Right forelimb (tissue), 1 donor: ENCODE measurements around the gene PLXNB2.

Source experiments
- DNase-seq: peaks from one replicate; pipeline ENCODE4 v3.0.0-alpha.2; 2018

The PLXNB2 gene

GRCh38 chr22:50262460-50262911 is 45.0 kb downstream of the PLXNB2 start:
- DNase-seq = no peak

GRCh38 chr22:50261615-50262459 is 45.6 kb downstream of the PLXNB2 start, which contains the start of gene MAPK12:
TSS of gene MAPK12 (minus strand) at chr22:50261683. CDS start at chr22:50261509, 174 bp downstream.
- no peak for DNase-seq

- no peak for DNase-seq
These were observed 46.4 kb downstream of the PLXNB2 start for GRCh38 chr22:50260801-50261614.

GRCh38 chr22:50260434-50260800 is 47.0 kb downstream of the PLXNB2 start:
- no peak for DNase-seq

DNA sequence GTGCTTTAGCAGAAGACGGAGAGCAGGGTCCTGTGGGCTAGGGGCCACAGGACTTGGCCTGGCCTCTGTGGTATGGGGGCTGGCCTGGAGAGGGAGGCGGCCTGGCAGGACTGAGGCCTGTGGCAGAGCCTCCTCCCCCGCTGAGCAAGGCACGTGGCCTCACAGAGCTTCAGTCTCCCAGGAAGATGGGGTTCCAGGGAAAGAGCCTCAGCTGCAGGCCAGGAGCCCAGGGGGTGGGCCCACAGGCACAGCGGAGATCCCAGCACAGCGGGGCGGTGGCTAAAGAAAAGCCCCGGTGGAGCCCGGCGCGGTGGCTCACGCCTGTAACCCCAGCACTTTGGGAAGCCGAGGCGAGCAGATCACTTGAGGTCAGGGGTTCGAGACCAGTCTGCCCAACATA is 48.1 kb downstream of the PLXNB2 start:
- no peak for DNase-seq

- DNase-seq = no peak
These were observed 48.8 kb downstream of the PLXNB2 start for GRCh38 chr22:50258361-50259292.

GRCh38 chr22:50257451-50258360 is 49.7 kb downstream of the PLXNB2 start:
- no peak for DNase-seq

DNA sequence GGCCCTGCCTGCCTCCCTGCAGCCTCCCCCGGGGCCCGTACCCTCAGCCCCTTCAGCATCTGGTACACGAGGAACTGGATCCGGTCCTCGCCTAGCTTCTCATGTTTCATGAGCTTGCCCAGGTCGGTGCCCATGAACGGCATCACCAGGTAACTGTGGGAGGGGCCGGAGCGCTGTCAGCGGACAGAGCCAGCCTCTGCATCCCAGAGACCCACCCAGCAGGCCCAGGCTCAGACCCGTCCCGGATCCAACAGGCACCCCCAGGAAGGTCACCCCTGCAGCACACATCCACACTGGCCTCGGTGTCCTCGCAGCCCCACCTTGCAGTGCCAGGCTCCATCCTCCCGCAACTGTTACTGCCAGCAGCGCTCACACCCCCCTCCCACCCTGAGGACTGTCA is 50.4 kb downstream of the PLXNB2 start:
- no peak for DNase-seq

- no peak for DNase-seq
These were observed 51.1 kb downstream of the PLXNB2 start for GRCh38 chr22:50256258-50256862.

DNA sequence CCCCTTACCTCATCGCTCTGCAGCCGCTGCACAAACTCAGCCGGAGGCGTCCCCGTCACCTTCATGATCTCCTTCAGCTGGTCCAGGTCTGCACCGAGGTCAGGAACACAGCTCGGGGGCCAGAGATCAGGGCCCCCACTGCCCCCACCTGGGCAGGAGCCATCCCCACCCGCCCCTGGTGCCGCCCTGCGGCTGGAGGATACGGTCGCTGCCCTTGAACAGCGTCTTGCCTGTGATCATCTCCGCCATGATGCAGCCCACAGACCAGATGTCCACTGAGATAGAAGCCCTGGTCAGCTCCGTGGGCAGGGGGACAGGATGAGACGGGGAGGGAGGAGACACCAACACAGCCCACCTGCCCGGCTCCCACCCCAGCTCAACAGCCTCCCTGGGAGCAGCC is 51.8 kb downstream of the PLXNB2 start:
- no peak for DNase-seq

DNA sequence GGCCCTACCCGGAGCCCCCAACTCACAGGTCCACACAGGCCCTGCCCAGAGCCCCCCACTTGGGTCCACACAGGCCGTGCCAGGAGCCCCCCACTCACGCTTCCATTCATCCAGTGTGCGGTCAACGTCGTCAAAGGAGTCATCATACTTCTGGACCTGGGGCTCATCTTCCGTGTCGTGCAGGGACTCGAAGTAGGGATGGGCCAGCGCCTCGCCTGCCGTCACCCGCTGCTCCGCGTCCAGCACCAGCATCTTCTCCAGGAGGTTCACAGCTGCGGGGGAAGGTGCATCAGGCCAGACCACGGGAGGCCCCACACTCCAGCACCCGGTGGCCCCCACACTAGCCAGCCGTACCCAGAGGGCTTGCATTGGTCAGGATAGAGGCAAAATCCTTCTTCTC is 52.3 kb downstream of the PLXNB2 start:
- DNase-seq = no peak

DNA sequence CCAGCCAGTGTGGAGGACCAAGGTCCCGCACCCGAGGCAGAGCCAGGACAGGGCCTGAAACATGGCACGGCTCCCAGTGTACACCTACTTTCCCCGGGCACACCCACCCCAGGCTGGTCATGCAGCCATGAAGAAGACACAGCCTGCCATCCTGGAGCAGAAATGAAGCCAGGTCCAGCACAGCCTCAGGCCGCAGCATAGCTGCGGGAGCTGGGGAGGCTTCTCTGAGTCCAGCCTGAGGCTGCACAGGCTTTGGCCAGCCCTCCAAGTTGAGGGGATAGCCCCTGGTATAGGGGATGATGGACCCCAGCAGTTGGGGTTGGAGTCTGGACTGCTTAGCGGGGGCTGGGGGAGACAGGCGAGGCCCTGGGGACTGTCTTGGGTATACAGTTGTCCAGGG is 53.5 kb downstream of the PLXNB2 start:
- DNase-seq = no peak

- DNase-seq = no peak
These were observed 54.2 kb downstream of the PLXNB2 start for GRCh38 chr22:50253046-50253915.

DNA sequence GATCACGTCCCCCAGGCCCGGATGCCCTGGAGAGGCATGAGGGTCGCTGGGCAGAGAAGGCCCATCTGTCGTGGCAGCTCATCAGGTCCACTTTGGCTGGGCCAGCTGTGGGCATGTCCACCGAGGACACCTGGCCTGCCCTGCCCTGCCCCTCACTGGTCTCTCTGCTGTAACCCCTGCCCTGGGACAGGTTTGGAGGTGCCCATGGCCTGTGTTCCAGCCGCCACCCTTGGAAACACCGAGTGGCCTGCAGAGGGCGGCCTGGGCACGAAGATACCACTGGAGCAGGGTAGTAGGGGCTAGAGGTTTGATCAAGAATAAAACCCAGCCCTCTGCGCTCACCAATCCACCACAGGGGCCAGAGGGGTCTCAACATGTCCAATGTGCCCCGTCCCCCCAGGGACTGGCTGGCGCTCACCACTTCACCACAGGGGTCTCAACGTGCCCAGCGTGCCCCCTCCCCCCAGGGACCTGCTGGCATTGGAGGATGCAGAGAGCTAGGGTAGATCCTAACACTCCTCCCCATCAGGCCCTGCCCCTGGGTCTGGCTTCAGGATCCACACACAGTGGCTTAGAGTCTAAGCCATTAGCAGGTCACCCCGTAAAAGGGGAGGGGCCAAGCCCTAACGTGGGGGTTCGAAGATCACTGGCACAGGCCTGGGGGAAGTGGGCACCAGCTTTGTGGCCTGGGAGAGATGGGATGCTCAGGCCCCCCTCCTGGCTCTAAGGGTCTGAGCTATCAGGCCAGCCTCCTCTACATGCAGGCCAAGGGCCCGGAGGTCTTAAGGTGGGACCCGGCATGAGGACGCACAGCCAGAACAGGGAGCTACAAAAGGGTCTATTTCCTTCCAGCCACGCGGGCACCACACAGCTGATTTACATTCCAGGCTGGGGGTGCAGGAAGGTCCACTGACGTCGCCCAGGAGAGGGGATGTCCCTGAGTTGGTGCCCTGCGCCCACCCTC is 55.1 kb downstream of the PLXNB2 start:
- no peak for DNase-seq

DNA sequence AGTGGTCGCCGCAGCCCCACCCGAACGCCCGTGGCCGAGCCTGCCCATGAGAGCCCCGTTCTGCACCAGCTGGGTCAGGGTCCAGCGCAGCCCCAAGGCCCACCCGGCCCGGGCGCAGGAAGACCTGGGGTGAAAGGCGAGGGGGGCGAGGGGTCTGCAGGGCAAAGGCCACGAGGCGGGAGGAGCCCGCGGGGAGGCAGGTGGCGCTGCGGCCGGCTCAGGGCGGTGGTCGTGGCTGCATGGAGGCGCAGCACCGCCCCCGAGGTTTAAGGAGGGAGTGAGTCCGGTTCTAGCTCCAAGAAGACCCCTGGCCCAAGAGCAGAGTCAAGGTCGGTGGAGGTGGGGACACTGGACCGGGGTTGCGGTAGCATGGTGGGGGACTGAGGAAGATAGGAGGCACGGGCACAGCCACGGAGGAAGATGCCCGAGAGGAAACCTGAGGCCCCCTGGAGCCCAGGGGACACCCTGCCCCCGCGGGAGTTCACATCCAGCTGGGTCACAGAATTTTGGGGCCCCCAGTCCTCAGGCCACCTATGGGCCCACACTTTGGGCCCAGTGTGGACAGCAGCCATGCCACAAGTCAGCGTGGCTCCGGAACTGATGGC is 55.9 kb downstream of the PLXNB2 start:
- no peak for DNase-seq

DNA sequence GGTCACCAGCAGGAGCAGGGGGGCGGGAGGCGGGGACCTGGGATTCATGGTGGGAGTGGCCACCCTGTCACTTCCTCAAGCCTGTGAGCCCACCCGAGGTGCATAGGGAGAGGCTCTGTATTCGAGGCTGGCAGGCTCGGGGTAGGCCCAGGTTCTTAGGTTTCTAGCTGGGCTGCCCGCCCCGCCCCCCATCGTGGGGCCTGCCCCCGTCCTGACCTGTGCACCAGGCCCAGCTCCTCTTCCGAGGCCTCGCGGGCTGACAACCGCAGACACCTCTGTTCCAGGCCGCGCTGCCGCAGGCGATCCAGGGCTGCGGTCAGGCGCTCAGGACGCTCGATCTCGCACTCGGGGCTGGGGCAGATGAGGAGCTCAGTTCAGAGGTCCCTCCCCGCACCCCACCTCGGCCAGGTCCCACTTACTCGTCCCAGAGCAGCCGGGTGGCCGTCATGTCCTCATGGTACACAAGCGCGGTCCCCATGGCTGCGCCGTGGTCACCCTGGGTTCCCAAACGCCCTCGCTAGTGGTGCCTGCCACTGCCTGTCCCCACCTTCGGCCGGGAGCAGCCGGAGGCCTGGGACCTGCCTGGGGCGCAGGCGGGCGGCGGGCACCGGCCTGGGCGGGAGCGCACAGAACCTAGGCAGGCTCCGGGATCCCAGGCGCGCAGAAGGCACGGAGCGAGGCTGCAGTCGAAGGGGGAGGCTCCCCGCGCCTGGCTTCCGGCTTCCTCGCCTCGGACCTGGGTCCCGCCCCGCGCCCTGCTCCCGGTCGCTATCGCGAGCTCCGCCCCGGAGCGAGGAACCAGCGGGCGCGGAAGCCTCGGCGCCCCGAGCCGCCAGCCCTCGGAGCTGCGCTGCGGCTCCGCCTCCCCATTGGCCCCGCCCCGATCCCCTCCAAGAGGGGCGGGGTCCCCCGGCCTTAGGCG is 56.6 kb downstream of the PLXNB2 start, which contains the start of gene HDAC10:
Gene HDAC10 (minus strand): TSS at position 711 of the 922 bp plus-strand sequence. CDS start 233 bp downstream, at position 478.
- peak; percentile 84 for DNase-seq

DNA sequence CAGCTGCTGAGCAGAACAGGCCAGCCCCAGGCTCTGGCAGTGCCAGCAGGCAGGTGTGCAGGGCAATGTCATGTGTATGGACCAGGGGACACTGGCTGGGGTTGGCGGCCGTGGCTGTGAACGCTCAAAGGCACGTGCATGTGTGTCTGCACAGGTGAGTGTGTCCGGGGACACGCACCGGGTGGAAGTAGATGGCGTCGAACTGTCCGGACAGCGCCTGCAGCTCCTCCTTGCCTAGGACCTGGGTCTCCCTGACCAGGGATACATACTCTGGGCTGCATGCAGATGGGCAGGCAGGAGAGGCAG is 57.2 kb downstream of the PLXNB2 start:
- DNase-seq = no peak
